ENCODE results near the gene INTU. TPM values are rescaled to one million over a fixed set of nuclear protein-coding genes. Genes with fewer than 3 reads are reported as not detected.

INTU gene
- total RNA-seq, 4 donors from 2014 or later, result 10.5 to 28.8 (median 18.0) TPM

DNA sequence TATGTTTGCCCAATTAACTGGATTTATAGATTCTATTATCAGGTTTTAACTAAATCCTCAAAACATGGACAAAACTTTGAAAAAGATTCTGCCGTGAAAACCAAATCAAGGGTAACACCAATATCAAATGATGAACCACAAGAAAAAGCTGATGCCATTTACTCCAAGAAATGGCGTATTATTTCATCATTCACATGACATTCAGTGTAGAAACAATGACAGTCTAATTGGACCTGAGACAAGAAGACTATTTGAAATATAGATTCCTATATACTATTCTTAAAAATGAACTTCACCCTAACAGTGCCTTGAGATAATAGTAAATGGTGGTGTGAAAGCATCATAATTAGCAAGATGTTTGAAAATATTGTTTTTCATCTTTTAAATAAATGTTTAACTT lies 102.2 kb downstream of the INTU start:
- Histone ChIP-seq H3K9me3 (no peaks in the 10 kb centered on the region), H3K4me3 (no peak overlapping the region), H3K27ac (no peak overlapping the region), H3K27me3 (no peaks in the 10 kb centered on the region), H3K36me3 (no peaks in the 10 kb centered on the region), H3K4me1 (no peaks in the 10 kb centered on the region)
- no peak for DNase-seq (ENCODE audit: low spot score in 2 of 2)
- TF ChIP-seq, protein P1, sequence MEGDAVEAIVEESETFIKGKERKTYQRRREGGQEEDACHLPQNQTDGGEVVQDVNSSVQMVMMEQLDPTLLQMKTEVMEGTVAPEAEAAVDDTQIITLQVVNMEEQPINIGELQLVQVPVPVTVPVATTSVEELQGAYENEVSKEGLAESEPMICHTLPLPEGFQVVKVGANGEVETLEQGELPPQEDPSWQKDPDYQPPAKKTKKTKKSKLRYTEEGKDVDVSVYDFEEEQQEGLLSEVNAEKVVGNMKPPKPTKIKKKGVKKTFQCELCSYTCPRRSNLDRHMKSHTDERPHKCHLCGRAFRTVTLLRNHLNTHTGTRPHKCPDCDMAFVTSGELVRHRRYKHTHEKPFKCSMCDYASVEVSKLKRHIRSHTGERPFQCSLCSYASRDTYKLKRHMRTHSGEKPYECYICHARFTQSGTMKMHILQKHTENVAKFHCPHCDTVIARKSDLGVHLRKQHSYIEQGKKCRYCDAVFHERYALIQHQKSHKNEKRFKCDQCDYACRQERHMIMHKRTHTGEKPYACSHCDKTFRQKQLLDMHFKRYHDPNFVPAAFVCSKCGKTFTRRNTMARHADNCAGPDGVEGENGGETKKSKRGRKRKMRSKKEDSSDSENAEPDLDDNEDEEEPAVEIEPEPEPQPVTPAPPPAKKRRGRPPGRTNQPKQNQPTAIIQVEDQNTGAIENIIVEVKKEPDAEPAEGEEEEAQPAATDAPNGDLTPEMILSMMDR (IDR thresholded peaks at IDR 0.05), result no peak
- TF ChIP-seq POLR2A (IDR thresholded peaks at IDR 0.05) (no peak), EP300 (IDR thresholded peaks at IDR 0.05) (no peak)
- 86 to 87% methylated on average over 2 of the region's 2 CpGs for WGBS, 2 donors

DNA sequence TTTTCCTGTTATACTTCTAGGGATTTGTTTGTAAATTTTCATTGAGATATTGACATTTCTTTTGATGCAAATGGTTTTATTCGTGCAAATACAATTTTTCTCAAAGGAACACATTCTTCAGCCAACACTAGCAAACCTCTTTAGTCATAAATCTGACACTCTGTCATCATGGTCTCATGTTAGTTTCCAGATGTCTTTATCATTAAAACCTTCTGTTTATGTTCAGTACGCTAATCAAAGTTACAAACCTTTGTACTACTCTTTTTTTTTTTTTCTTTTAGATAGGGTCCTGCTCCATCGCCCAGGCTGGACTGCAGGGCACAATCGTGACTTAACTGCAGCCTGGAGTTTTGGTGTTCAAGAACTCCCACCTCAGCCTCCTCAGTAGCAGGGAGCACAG lies 104.5 kb downstream of the INTU start:
- Histone ChIP-seq H3K27ac (no peak overlapping the region), H3K4me1 (no peaks in the 10 kb centered on the region), H3K9me3 (no peaks in the 10 kb centered on the region), H3K4me3 (no peak overlapping the region), H3K36me3 (no peaks in the 10 kb centered on the region), H3K27me3 (no peaks in the 10 kb centered on the region)
- DNase-seq (ENCODE audit: low spot score in 2 of 2), result no peak
- 39 to 46% methylated on average over 4 of the region's 4 CpGs for WGBS, 2 donors
- TF ChIP-seq POLR2A (IDR thresholded peaks at IDR 0.05) (no peak), EP300 (IDR thresholded peaks at IDR 0.05) (no peak)
- TF ChIP-seq, protein P1 (IDR thresholded peaks at IDR 0.05), result no peak

DNA sequence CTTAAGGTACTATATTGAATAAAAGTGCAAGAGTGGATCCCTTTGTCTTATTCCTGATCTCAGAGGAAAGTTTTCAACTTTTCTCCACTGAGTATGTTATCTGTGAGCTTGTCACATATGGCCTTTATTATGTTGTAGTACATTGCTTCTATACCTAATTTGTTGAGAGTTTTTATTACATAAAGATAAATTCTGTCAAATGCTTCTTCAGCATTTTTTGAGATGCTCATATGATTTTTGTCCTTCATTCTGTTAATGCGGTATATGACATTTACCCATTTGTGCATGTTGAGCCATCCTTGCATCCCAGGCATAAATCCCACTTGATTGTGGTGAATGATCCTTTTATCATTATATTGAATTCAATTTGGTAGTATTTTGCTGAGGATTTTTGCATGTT lies 108.5 kb downstream of the INTU start:
- H3K4me3 ChIP-seq, result no peak overlapping the region
- DNase-seq (ENCODE audit: low spot score in 2 of 2), result no peak
- no peaks in the 10 kb centered on the region for H3K36me3 ChIP-seq
- TF ChIP-seq POLR2A (IDR thresholded peaks at IDR 0.05) (no peak), EP300 (IDR thresholded peaks at IDR 0.05) (no peak)
- TF ChIP-seq, protein P1 (IDR thresholded peaks at IDR 0.05), result no peak
- no peaks in the 10 kb centered on the region for H3K9me3 ChIP-seq
- H3K27me3 ChIP-seq, result no peaks in the 10 kb centered on the region
- no peak overlapping the region for H3K27ac ChIP-seq
- H3K4me1 ChIP-seq, result no peaks in the 10 kb centered on the region
- 98% methylated on average over 1 of the region's 1 CpG for whole genome bisulfite sequencing, 2 donors

DNA sequence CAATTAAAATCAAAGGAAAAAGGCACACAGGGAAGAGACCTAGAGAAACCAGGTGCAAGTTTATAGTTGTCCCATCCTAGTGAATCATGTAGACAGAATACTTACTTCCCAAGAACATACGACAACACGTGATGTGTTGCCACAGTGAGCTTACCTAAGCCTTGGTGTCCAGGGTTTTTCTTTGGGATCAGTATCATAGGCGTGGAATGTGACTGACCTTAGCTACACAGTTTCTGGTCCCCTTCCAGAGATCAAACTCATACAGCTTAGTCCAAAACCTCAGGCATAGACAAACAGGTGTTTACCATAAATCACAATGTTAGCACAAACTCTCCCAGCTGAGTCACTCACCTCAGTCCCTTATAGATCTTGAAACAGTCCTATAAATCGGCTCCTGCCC lies 115.1 kb downstream of the INTU start:
- no peak for DNase-seq (ENCODE audit: low spot score in 2 of 2)

DNA sequence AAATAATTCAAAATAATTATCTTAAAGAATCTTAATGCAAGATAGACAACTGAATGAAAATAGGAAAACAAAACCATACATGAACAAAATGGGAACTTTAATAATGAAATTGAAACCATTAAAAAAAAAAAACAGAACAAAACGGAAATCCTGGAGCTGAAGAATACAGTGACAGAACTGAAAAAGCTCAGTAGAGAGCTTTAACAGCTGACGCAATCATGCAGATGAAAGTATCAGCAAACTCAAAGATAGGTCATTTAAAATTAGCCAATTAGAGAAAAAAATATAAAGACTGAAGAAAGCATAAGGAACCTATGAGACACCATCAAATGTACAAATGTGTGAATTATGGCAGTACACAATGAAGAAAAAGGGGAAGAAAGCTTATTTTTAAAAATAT lies 116.2 kb downstream of the INTU start:
- 84 to 90% methylated on average over 2 of the region's 2 CpGs for WGBS, 2 donors
- Histone ChIP-seq H3K27me3 (no peaks in the 10 kb centered on the region), H3K36me3 (no peaks in the 10 kb centered on the region), H3K27ac (no peak overlapping the region), H3K9me3 (peaks cover 0 to 26% (median 0%) of the 10 kb centered on the region in 4 donors), H3K4me1 (no peaks in the 10 kb centered on the region), H3K4me3 (no peak overlapping the region)
- DNase-seq (ENCODE audit: low spot score in 2 of 2), result no peak
- TF ChIP-seq EP300 (IDR thresholded peaks at IDR 0.05) (no peak), POLR2A (IDR thresholded peaks at IDR 0.05) (no peak)
- TF ChIP-seq, protein P1 (IDR thresholded peaks at IDR 0.05), result no peak

More for the DNA sequence above, 115.1 kb downstream of the INTU start:
- no peaks in the 10 kb centered on the region for H3K36me3 ChIP-seq
- no peak overlapping the region for H3K4me3 ChIP-seq
- H3K27me3 ChIP-seq, result no peaks in the 10 kb centered on the region
- H3K9me3 ChIP-seq, result peaks cover 0 to 25% (median 0%) of the 10 kb centered on the region in 4 donors
- no peak overlapping the region for H3K27ac ChIP-seq
- no peak for TF ChIP-seq EP300 (IDR thresholded peaks at IDR 0.05)
- TF ChIP-seq, protein P1 (IDR thresholded peaks at IDR 0.05), result no peak
- no peak for TF ChIP-seq POLR2A (IDR thresholded peaks at IDR 0.05)
- 85 to 90% methylated on average over 4 of the region's 4 CpGs for WGBS, 2 donors
- H3K4me1 ChIP-seq, result no peaks in the 10 kb centered on the region

Data from tibial nerve (tissue), 4 donors.